B cell (primary cell): ENCODE results near the gene MYL7. TPM values are rescaled to one million over a fixed set of nuclear protein-coding genes. Genes with fewer than 3 reads are reported as not detected.

Source experiments
- ATAC-seq: fragments of 200-7000 bp; cut with Tn5 transposase; one replicate; pipeline ENCODE4 v1.10.0; 2021; ENCODE audit warnings: low read depth, mild to moderate bottlenecking, moderate number of reproducible peaks, moderate library complexity
- CTCF ChIA-PET: fragments of 350-600 bp; sonication (Branson Sonifier 250); formaldehyde crosslinking; loops from one replicate; lab custom pipeline; 2021; ENCODE audit warnings: antibody characterized with exemption, inconsistent platforms; lab: Charles Lee
- POLR2A ChIA-PET: fragments of 350-600 bp; sonication (Branson Sonifier 250); formaldehyde crosslinking; loops from one replicate; lab custom pipeline; 2021; ENCODE audit warnings: antibody characterized with exemption; lab: Charles Lee
- DNase-seq: peaks from one replicate; pipeline ENCODE4 v3.0.0; 2013
- H2AFZ ChIP-seq: 2 replicates; pipeline ENCODE4 v1.6.1; 2012; ENCODE audit warnings: mild to moderate bottlenecking, low read depth, low read length; ENCODE audit not compliant: insufficient read depth, poor library complexity, severe bottlenecking
- H3K27ac ChIP-seq, 2 donors: 1 replicate in 1 of 2; 2 replicates in 1 of 2; pipeline ENCODE4 v1.5.1; 2012 to 2013; ENCODE audit warnings: low read length in 2 of 2, mild to moderate bottlenecking in 2 of 2, moderate library complexity in 1 of 2
- H3K27me3 ChIP-seq, 4 experiments: fragments of 200-600 bp in 1 of 4; sonication (generic) in 1 of 4; replicated peaks in 1 of 4; 1 replicate in 2 of 4; 2 replicates in 2 of 4; pipeline versions ENCODE4 v1.6.1 to v1.7.0; 2013 to 2016; ENCODE audit warnings: low read length in 3 of 4, mild to moderate bottlenecking in 2 of 4, mixed read lengths in 1 of 4, moderate library complexity in 1 of 4; ENCODE audit not compliant: insufficient read depth in 4 of 4, control insufficient read depth in 3 of 4; ENCODE audit errors: control extremely low read depth in 1 of 4
- H3K36me3 ChIP-seq, 2 experiments: replicated peaks in 1 of 2; 1 replicate in 1 of 2; 2 replicates in 1 of 2; pipeline versions ENCODE4 v1.6.1 to v1.7.1; 2013; ENCODE audit warnings: low read length in 1 of 2; ENCODE audit not compliant: insufficient read depth in 2 of 2, control insufficient read depth in 1 of 2; ENCODE audit errors: control extremely low read depth in 1 of 2, extremely low read depth in 1 of 2
- H3K4me1 ChIP-seq, 2 donors: fragments of 200-600 bp in 1 of 2; sonication (generic) in 1 of 2; 1 replicate in 1 of 2; 2 replicates in 1 of 2; pipeline versions ENCODE4 v1.5.1 to v1.6.1; 2013 to 2017; ENCODE audit warnings: low read length in 2 of 2; ENCODE audit not compliant: control insufficient read depth in 2 of 2, insufficient read depth in 2 of 2
- H3K4me2 ChIP-seq: replicated peaks from 2 replicates; pipeline ENCODE3; 2012; ENCODE audit warnings: mild to moderate bottlenecking, low read depth, low read length; ENCODE audit not compliant: poor library complexity, severe bottlenecking
- H3K4me3 ChIP-seq, 5 experiments: fragments of 200-600 bp in 1 of 5; sonication (generic) in 1 of 5; 1 replicate in 3 of 5; 2 replicates in 2 of 5; pipeline versions ENCODE4 v1.5.1 to v1.7.0; 2011 to 2016; ENCODE audit warnings: low read length in 4 of 5, mild to moderate bottlenecking in 4 of 5, low read depth in 2 of 5, control low read depth in 1 of 5, moderate library complexity in 1 of 5; ENCODE audit not compliant: insufficient read depth in 1 of 5; ENCODE audit errors: control extremely low read depth in 1 of 5, extremely low read depth in 1 of 5
- H3K79me2 ChIP-seq: fragments of 200-600 bp; sonication (generic); one replicate; pipeline ENCODE4 v1.6.0; 2016; ENCODE audit warnings: low read length; ENCODE audit not compliant: control insufficient read depth, insufficient read depth
- H3K9ac ChIP-seq: fragments of 200-600 bp; sonication (generic); 2 replicates; pipeline ENCODE4 v1.6.1; 2017; ENCODE audit warnings: mild to moderate bottlenecking, low read length, moderate library complexity
- H3K9me3 ChIP-seq, 3 donors: one replicate each; pipeline versions ENCODE4 v1.6.1 to v1.7.1; 2013; ENCODE audit warnings: low read length in 2 of 3; ENCODE audit not compliant: control insufficient read depth in 2 of 3, insufficient read depth in 1 of 3; ENCODE audit errors: control extremely low read depth in 1 of 3
- H4K20me1 ChIP-seq: 2 replicates; pipeline ENCODE4 v1.6.0; 2012; ENCODE audit warnings: mild to moderate bottlenecking, low read length; ENCODE audit not compliant: insufficient read depth, control insufficient read depth, poor library complexity, severe bottlenecking
- H3K27ac Mint-ChIP-seq: one replicate; pipeline ENCODE4 v1.8.0; 2021; ENCODE audit warnings: mixed read lengths
- H3K27me3 Mint-ChIP-seq: one replicate; pipeline ENCODE4 v1.8.0; 2021; ENCODE audit warnings: mixed read lengths
- H3K4me1 Mint-ChIP-seq: one replicate; pipeline ENCODE4 v1.8.0; 2021; ENCODE audit warnings: mixed read lengths
- H3K4me3 Mint-ChIP-seq: one replicate; pipeline ENCODE4 v1.8.0; 2021; ENCODE audit warnings: mixed read lengths
- H3K9me3 Mint-ChIP-seq: one replicate; pipeline ENCODE4 v1.8.0; 2022; ENCODE audit warnings: mixed read lengths; ENCODE audit not compliant: insufficient read depth
- CTCF ChIP-seq: fragments of 200-600 bp; IDR thresholded peaks from one replicate; pipeline ENCODE4 v1.8.0; 2022; ENCODE audit warnings: antibody characterized with exemption, mild to moderate bottlenecking
- EZH2 ChIP-seq: IDR thresholded peaks from 2 replicates; pipeline ENCODE4 v1.6.1; 2012; ENCODE audit warnings: borderline replicate concordance, low read depth, mild to moderate bottlenecking, moderate library complexity, low read length; ENCODE audit not compliant: insufficient read depth, poor library complexity, severe bottlenecking
- WGBS: methylation state at CpG from one replicate; pipeline ENCODE4 v1.1.5; 2013; ENCODE audit warnings: missing lambda C conversion rate; ENCODE audit not compliant: insufficient coverage; 5-methylcytosine and 5-hydroxymethylcytosine counted together
- intact Hi-C: fragments of 100-400 bp; cut with micrococcal nuclease; formaldehyde crosslinking; loops from one replicate; pipeline ENCODE4 v1.10.0; 2022
- polyA plus RNA-seq: library from polyadenylated mRNA; depleted of rRNA; stranded (reverse); fragments of >200 nt; gene quantifications from 2 replicates; pipeline ENCODE4 v1.2.3, GENCODE V29; 2012
- total RNA-seq, 2 donors: library from RNA; stranded (reverse); fragments of 120-200 nt in 1 of 2; gene quantifications; 1 replicate in 1 of 2; 2 replicates in 1 of 2; pipeline versions ENCODE4 v1.2.3 to v1.2.4, GENCODE V29; 2013 to 2022

The MYL7 gene
- total and polyA plus RNA-seq, 2 donors (not counting 1 experiment from before 2014, with no cell fraction given) = not detected

GRCh38 chr7:44187636-44188416 is 46.7 kb upstream of the MYL7 start:
- Histone ChIP-seq H3K9ac (no peak overlapping the region), H3K4me1 (no peaks in the 10 kb centered on the region), H3K4me2 (no peak overlapping the region), H3K27ac (no peak overlapping the region), H3K9me3 (peaks cover 0 to 4% (median 0%) of the 10 kb centered on the region in 3 donors), H4K20me1 (no peaks in the 10 kb centered on the region), H3K27me3 (peaks cover 0 to 2% (median 0%) of the 10 kb centered on the region in 4 experiments), H2AFZ (no peak overlapping the region), H3K79me2 (no peaks in the 10 kb centered on the region), H3K4me3 (no peak overlapping the region), H3K36me3 (no peaks in the 10 kb centered on the region)
- no peaks in the 10 kb centered on the region for H3K9me3 Mint-ChIP-seq
- WGBS = 87% methylated on average over 9 of the region's 9 CpGs
- no peak for TF ChIP-seq EZH2
- no peak for TF ChIP-seq CTCF
- H3K4me3 Mint-ChIP-seq = no peak overlapping the region
- H3K27me3 Mint-ChIP-seq = peaks cover 11% of the 10 kb centered on the region
- DNase-seq (no peak), ATAC-seq (no peak)
- no peak overlapping the region for H3K27ac Mint-ChIP-seq
- H3K4me1 Mint-ChIP-seq = no peaks in the 10 kb centered on the region
- intact Hi-C loops = no loop called here
- ChIA-PET CTCF (no interaction called here), POLR2A (no interaction called here)

GRCh38 chr7:44186736-44187135 is 45.6 kb upstream of the MYL7 start:
- Mint-ChIP-seq H3K9me3 (peaks cover 2% of the 10 kb centered on the region), H3K27ac (no peak overlapping the region), H3K4me3 (no peak overlapping the region), H3K4me1 (no peaks in the 10 kb centered on the region), H3K27me3 (peaks cover 12% of the 10 kb centered on the region)
- TF ChIP-seq CTCF (no peak), EZH2 (no peak)
- Histone ChIP-seq H3K9me3 (peaks cover 0 to 8% (median 0%) of the 10 kb centered on the region in 3 donors), H3K4me1 (no peaks in the 10 kb centered on the region), H3K4me3 (no peak overlapping the region), H3K79me2 (no peaks in the 10 kb centered on the region), H3K27me3 (peaks cover 0 to 6% (median 0%) of the 10 kb centered on the region in 4 experiments), H3K27ac (no peak overlapping the region), H3K36me3 (no peaks in the 10 kb centered on the region), H3K9ac (no peak overlapping the region), H3K4me2 (no peak overlapping the region), H4K20me1 (no peaks in the 10 kb centered on the region), H2AFZ (no peak overlapping the region)
- ChIA-PET POLR2A (no interaction called here), CTCF (no interaction called here)
- ATAC-seq (no peak), DNase-seq (no peak)
- intact Hi-C loops = no loop called here
- 79% methylated on average over 4 of the region's 5 CpGs for WGBS
